ENCODE measurements around the gene MRPL38. TPM values are rescaled to one million over a fixed set of nuclear protein-coding genes. Genes with fewer than 3 reads are reported as not detected.
A peak's percentile ranks its signal among the peaks of the same experiment; 100 is the strongest.

Gene MRPL38
- polyA plus RNA-seq, 1 donor from 2014 or later: 77.5 TPM

DNA sequence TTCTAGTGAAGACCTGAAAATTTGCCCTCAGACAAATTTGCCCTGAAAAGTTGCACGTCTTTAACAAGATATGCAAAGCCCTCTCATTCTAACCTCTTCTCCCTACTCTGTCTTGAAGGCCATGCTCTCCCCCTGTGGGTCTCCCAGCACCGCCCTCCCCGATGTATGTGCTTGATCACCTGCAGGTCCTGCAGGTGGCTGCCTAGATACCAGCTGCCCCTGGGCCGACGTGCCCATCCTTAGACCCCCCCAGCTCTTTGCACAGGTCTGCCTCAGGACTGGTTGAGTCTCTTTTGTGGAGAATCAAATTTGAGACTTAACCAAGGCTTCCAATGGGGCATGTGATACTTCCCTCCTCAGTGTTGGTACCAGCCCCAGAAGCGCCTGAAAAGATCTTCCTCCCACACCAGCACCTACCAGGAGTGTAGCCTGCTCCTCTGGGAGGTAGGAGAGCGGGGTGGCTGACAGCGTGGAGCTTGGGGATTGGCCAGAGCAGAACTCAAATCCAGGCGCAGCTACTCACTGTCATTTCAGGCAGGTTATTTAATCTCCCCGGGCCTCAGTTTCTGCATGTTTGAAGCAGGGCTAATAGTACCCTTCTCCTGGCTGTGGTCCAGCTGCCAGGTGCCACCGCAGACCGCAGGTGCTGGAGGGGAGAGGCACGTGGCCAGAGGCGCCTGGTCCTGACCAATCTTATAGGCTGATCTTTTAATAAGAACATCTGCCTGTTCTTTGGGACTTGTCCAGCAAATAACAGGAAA is 4.5 kb upstream of the MRPL38 start:
- no peaks in the 10 kb centered on the region for H3K36me3 Mint-ChIP-seq
- H3K4me3 Mint-ChIP-seq: peak overlapping the region in 2 of 4 donors; percentile 44 to 72
- H3K4me1 Mint-ChIP-seq: peaks cover 0 to 2% (median 1%) of the 10 kb centered on the region in 3 donors
- no peaks in the 10 kb centered on the region for H3K27me3 Mint-ChIP-seq
- no peaks in the 10 kb centered on the region for H3K9me3 Mint-ChIP-seq
- H3K27ac Mint-ChIP-seq: no peak overlapping the region

DNA sequence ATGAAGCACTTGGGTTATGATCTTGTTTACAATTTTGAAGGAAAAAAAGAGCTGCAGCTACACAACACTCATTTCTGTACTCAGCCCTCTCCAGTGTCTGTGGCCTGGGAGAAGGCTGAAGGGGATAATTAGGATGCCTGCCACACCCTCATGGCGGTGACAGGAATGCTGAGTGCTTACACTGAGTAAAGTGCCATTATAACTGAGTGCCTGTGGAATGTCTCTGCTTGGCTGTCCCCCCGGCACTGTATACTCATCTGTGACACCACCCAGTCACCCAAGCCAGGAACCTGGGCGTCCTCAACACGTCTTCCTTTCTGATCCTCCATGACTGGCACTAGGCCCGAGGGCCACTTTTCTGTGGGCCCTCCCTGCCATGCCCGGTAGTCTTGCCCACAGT is 3.5 kb upstream of the MRPL38 start:
- peak overlapping the region in 1 of 4 donors; percentile 44 for H3K4me3 Mint-ChIP-seq
- peaks cover 0 to 4% (median 2%) of the 10 kb centered on the region in 3 donors for H3K4me1 Mint-ChIP-seq
- no peaks in the 10 kb centered on the region for H3K27me3 Mint-ChIP-seq
- no peaks in the 10 kb centered on the region for H3K9me3 Mint-ChIP-seq
- no peaks in the 10 kb centered on the region for H3K36me3 Mint-ChIP-seq
- H3K27ac Mint-ChIP-seq: peak overlapping the region in 1 of 3 donors; percentile 74

DNA sequence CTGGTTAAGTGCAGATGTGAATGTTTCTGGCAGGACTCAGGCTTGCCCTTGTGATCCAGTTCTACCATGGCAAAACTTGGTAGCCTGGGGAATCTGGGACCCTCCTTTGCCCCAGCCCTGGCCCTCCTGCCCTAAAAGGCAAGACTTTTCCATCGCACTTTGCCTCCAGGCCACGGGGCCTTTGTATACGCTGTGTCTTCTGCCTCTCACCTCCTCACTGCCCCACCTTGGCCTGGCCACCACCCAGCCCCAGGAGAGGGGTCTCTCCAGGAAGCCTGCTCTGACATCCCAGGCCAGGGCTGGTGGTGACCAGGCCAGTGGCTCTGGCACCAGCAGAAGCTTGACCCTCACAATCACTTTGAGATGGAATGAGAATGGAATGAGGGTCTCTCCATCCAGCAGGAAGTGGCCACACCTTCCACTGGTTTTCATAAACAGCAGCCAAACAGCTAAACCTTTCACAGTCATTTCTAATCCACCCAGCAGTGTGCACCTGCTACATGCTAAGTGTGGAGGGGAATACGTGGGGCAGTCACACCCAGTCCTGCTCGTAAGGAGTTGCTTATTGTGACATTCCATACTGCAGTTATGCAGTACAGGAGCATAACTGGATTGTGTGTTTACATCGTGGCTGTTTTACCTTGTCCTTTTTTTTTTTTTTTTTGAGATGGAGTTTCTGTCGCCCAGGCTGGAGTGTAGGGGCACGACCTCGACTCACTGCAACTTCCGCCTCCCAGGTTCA is 1.6 kb upstream of the MRPL38 start:
- Mint-ChIP-seq H3K4me1 (peaks cover 0 to 4% (median 2%) of the 10 kb centered on the region in 3 donors), H3K4me3 (peak overlapping the region in 2 of 4 donors; percentile 54 to 78), H3K27me3 (no peaks in the 10 kb centered on the region), H3K9me3 (no peaks in the 10 kb centered on the region), H3K27ac (peak overlapping the region in 2 of 3 donors; percentile 77 to 90), H3K36me3 (no peaks in the 10 kb centered on the region)

DNA sequence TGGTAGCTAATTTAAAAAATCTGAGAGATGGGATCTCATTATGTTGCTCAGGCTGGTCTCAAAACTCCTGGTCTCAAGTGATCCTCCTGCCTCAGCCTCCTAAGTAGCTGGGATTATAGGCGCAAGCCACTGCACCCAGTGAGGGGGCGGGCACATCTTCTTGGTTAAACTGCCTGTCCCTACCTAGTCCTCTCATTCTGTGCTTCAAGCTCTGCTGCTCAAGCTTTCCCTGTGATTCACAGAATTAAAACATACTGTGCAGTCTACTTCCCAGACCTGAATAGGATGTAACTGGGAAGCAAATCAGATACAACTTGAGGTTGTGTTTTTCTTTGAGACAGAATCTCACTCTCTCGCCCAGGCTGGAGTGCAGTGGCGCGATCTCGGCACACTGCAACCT is 2.3 kb downstream of the MRPL38 start:
- Mint-ChIP-seq H3K27me3 (no peaks in the 10 kb centered on the region), H3K4me1 (peaks cover 0 to 4% (median 2%) of the 10 kb centered on the region in 3 donors), H3K27ac (no peak overlapping the region), H3K36me3 (no peaks in the 10 kb centered on the region), H3K4me3 (peak overlapping the region in 2 of 4 donors; percentile 39 to 58), H3K9me3 (no peaks in the 10 kb centered on the region)

DNA sequence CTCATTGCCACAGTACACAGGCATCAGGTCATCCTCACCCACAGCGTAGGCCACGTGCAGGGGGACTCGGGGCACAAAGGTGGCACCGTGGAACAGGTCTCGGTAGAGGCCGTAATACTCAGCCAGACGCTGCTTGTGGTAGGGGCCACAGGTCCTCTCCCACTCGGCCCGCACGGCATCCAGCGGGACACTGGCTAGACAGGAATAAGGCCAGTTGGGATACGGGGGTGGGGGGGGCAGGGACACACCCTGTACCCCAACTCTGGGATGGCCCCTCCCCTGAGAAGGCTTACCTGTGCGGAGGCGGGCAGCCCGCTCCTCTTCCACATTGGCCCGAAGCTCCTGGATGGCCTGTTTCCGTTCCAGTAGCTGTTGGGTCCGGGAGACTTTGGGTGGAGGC is 3.0 kb downstream of the MRPL38 start:
- H3K4me3 Mint-ChIP-seq: peak overlapping the region in 2 of 4 donors; percentile 58 to 70
- no peaks in the 10 kb centered on the region for H3K27me3 Mint-ChIP-seq
- H3K9me3 Mint-ChIP-seq: no peaks in the 10 kb centered on the region

DNA sequence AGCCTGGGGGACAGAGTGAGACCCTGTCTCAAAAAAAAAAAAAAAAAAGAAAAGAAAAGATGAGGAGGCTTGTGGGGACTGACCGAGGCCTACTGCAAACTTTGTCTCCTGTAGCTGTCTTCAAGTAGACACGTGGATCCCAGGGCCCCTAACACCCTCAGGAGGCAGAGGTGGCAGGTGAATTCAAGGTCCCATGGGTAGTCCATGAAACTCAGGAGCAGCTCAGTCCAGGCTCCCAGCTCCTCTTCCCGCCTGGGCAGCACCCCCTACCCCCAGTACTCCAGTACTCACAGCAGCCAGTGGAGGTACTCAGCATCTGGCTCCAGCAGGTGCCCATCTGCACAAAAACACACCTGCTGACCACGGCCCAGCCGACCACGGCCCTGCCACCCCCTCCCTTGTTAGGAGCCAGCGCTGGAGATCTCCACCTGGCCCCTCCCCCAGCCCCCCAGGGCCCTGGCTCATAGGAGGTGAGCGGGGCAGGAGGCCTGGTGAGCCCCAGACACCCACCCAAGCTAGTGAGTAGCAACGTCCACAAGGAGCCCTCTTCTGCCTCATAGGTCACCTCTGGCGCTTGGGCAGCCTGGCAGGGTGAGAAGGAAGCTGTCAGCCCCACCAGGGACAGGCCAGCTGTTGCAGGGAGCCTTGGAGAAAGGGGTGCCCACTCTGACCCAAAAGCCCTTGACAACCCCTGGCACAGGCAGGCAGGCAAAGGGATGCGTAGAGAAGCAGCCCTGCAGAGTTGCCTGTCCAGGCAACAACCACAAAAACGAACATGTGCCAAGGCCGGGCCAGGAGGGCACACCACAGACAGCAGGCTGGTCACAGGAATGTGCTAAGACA is 3.8 kb downstream of the MRPL38 start:
- Mint-ChIP-seq H3K4me1 (peaks cover 0 to 7% (median 4%) of the 10 kb centered on the region in 3 donors), H3K9me3 (no peaks in the 10 kb centered on the region), H3K27ac (peak overlapping the region in 1 of 3 donors; percentile 64), H3K4me3 (peak overlapping the region in 2 of 4 donors; percentile 12 to 58), H3K27me3 (no peaks in the 10 kb centered on the region), H3K36me3 (no peaks in the 10 kb centered on the region)

More for the DNA sequence above, 3.0 kb downstream of the MRPL38 start:
- Mint-ChIP-seq H3K4me1 (peaks cover 0 to 6% (median 4%) of the 10 kb centered on the region in 3 donors), H3K36me3 (no peaks in the 10 kb centered on the region), H3K27ac (peak overlapping the region in 2 of 3 donors; percentile 39 to 64)

DNA sequence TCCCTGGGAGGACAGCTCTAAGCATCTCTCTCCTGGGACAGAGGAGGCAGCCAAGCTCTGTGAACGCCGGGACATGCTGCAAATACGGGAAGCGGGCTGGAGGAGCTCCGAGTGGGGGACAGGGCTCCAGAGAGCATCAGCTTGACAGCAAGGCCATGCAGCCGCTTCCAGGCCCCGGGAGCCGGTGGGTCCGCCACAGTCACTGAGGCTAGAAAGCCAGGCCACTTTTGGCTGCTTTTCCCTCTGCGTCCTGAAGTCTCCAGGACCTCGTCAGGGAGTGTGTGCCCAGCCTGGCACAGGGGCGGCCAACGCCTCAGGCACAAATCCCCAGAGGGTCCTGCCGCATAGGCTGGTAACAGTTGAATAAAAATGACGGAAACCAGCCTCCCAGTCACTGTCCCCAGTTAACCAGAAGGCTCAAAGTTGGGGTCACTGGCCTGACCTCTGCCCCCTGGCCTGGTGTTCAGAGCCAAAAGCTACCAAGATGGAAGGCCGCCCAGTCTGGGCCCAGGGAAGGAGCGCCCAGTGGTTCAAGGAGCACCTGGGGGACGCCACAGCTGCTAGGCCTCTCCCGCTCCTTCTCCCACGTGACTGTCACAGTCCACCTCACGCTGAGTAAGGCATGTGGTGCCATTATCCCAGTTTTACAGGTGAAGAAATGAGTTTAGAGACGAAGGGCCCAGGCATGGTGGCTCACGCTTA is 4.8 kb downstream of the MRPL38 start:
- peak overlapping the region in 1 of 3 donors; percentile 45 for H3K27ac Mint-ChIP-seq
- H3K36me3 Mint-ChIP-seq: no peaks in the 10 kb centered on the region
- peak overlapping the region in 1 of 4 donors; percentile 79 for H3K4me3 Mint-ChIP-seq
- H3K27me3 Mint-ChIP-seq: no peaks in the 10 kb centered on the region
- H3K9me3 Mint-ChIP-seq: no peaks in the 10 kb centered on the region
- H3K4me1 Mint-ChIP-seq: peaks cover 8 to 17% (median 10%) of the 10 kb centered on the region in 3 donors

DNA sequence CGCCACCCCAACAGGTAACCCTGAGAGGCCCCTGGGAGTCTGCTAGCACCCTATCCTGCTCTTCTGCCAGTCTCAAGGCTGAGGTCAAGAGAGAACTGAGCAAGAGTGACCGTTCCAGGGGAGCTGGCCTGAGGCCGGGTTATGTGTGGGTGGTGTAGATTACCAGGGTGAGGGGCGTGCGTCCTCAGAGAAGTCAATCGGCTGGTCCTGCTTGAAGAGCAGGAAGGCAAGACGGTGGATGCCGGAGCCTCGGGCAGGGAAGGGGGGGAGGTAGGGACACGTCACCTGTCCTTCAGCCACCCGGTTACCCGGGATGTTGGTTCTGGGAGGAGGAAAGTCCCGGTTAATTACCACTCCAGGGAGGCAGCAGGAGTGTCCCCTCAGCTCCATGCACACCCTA is 5.3 kb downstream of the MRPL38 start:
- no peaks in the 10 kb centered on the region for H3K36me3 Mint-ChIP-seq
- peaks cover 10 to 17% (median 10%) of the 10 kb centered on the region in 3 donors for H3K4me1 Mint-ChIP-seq
- H3K4me3 Mint-ChIP-seq: peak overlapping the region in 1 of 4 donors; percentile 79
- H3K27me3 Mint-ChIP-seq: no peaks in the 10 kb centered on the region
- H3K9me3 Mint-ChIP-seq: no peaks in the 10 kb centered on the region
- H3K27ac Mint-ChIP-seq: peak overlapping the region in 1 of 3 donors; percentile 67

DNA sequence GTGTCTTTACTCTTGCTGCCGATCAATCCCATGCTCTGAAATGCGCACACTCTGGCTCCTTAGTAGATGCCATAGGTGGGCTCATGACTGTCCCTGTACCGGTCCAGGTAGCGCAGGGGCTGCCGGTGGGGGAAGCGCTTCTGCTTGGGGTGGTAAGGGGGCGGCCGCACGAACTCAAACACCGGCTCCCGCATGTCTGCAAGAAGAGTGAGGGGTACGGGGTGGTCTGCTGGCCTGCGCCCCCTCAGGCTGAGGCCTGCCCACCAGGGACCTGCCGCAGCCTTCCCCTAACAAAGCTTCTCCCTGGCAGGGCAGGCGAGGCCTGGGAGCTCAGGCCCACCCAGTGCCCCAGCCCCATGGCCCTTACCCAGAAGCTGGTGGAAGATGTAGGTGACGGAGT is 5.9 kb downstream of the MRPL38 start:
- H3K4me1 Mint-ChIP-seq: peaks cover 12 to 19% (median 12%) of the 10 kb centered on the region in 3 donors
- H3K27me3 Mint-ChIP-seq: no peaks in the 10 kb centered on the region
- H3K36me3 Mint-ChIP-seq: no peaks in the 10 kb centered on the region
- H3K9me3 Mint-ChIP-seq: no peaks in the 10 kb centered on the region
- peak overlapping the region; percentile 46 to 67 (median 56) for H3K27ac Mint-ChIP-seq
- H3K4me3 Mint-ChIP-seq: peak overlapping the region in 2 of 4 donors; percentile 74 to 79

DNA sequence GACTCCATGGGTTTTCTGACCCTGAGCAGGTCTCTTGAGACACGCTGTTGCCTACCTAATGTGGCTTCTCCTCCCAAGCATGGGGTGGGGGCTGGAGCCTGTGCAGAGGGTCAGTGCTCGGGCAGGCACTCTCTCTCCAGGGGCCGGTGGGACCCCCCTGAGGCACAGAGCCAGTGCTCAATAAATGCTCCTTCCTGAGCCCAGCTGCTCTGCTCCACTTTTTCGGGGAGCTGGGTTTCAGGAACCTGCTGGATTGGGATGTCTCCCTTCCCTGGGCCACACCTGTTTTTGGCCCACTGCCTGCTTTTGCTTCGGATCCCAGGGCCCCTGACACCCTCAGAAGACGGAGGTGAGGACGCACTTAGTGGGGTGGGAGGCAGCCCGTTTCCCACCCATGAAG is 6.6 kb downstream of the MRPL38 start:
- Mint-ChIP-seq H3K27ac (peak overlapping the region in 2 of 3 donors; percentile 56 to 82), H3K4me3 (peak overlapping the region in 3 of 4 donors; percentile 79 to 86 (median 83)), H3K27me3 (no peaks in the 10 kb centered on the region), H3K4me1 (peaks cover 12 to 21% (median 14%) of the 10 kb centered on the region in 3 donors), H3K36me3 (no peaks in the 10 kb centered on the region), H3K9me3 (no peaks in the 10 kb centered on the region)

DNA sequence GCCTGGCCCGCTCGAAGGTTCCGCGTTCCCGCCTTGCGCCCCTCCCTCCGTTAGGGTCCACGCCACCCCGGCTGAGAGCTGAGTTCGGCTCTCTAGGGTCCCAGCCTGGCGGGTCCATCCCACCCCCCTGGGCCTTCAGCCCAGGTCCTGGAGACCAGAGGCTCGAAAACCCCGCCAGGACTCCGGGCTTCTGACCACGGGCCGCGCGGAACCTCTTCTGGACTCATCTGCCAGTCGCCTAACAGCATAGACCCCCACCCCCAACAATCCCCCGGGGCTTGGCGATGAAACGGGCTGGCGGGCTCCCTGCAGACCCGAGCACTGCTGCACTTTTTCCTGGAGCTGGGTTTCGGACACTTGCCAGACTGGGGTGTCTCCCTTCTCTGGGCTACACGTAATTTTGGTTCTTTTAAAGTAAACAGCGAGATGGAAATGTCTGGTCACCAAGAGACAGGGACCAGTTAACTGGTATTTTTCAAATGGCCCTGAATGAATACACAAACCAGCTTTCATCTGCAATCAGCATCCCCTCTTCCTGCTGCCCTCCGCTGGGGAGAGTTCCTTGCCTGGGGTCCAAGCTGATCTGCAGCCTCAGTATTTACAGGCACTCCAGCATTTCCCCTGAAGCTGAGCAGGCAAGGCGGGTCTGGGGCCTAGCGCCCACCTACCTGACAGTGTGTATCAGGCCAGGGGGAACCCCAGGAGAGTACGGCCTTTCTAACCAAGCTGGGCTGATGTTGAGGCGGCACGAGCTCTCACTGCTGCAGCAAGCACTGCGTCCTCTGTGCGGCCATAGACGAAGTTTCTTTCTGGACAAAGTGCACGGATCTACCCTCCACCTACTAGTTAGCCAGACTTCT is 7.3 kb downstream of the MRPL38 start:
- no peaks in the 10 kb centered on the region for H3K9me3 Mint-ChIP-seq
- H3K36me3 Mint-ChIP-seq: no peaks in the 10 kb centered on the region
- peak overlapping the region; percentile 56 to 82 (median 73) for H3K27ac Mint-ChIP-seq
- peaks cover 12 to 21% (median 14%) of the 10 kb centered on the region in 3 donors for H3K4me1 Mint-ChIP-seq
- no peaks in the 10 kb centered on the region for H3K27me3 Mint-ChIP-seq
- peak overlapping the region; percentile 74 to 86 (median 81) for H3K4me3 Mint-ChIP-seq

DNA sequence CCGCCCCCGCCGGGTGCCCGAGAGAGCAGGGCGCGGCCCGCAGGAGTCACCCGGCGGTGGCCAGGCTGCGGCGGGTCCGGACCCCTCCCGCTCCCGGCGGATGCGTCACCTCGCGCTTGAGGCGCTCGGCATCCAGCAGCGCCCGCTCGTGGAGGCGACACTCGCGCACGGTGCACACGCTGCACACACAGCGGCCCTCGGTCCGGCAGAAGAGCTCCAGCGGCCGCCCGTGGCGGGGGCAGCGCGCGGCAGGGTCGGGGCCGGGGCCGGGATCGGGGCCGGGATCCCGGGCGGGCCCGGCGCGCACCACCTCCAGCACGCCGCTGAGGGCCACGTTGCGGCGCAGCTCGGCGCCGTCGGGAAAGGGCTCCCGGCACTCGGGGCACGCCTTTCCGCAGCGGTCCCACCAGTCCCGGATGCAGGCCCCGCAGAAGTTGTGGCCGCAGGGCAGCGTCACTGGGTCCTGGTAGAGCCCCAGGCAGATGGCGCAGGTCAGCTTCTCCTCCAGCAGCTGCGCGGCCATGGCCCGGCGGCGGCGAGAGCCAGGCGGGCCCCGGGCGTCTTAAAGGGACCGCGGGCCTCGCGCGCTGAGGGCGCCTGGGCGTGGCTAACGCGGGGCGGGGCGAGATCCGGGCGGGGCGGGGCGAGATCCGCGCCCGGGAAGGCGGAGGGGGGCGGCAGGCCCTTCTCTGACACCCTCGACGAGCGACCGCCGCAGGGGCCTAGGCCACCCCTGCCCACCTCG is 8.1 kb downstream of the MRPL38 start, which contains the start of gene TRIM65:
TRIM65 (minus strand) TSS at position 537 of the 745 bp plus-strand sequence; CDS start at position 523, 14 bp downstream.
- Mint-ChIP-seq H3K9me3 (no peaks in the 10 kb centered on the region), H3K4me3 (peak within 1 kb of the TSS; percentile 79 to 92 (median 84))

More for the DNA sequence above, 8.1 kb downstream of the MRPL38 start, which contains the start of gene TRIM65:
- Mint-ChIP-seq H3K36me3 (no peaks in the 10 kb centered on the region), H3K27me3 (no peaks in the 10 kb centered on the region), H3K27ac (peak within 1 kb of the TSS; percentile 73 to 82 (median 76)), H3K4me1 (peaks cover 12 to 21% (median 14%) of the 10 kb centered on the region in 3 donors)
